A549 treated with CpdA at 1 μM for 4 hours (cell line): Measurements from ENCODE around the gene CYTH3. TPM values are rescaled to one million over a fixed set of nuclear protein-coding genes. Genes with fewer than 3 reads are reported as not detected.

Source experiments
- total RNA-seq: library from RNA; stranded (reverse); fragments of 200-300 nt; extraction: Qiagen RNA extraction; gene quantifications from 5 replicates; pipeline ENCODE4 v1.2.3, GENCODE V29; 2022; ENCODE audit warnings: low read depth

Gene CYTH3, protein sequence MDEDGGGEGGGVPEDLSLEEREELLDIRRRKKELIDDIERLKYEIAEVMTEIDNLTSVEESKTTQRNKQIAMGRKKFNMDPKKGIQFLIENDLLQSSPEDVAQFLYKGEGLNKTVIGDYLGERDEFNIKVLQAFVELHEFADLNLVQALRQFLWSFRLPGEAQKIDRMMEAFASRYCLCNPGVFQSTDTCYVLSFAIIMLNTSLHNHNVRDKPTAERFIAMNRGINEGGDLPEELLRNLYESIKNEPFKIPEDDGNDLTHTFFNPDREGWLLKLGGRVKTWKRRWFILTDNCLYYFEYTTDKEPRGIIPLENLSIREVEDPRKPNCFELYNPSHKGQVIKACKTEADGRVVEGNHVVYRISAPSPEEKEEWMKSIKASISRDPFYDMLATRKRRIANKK
- 19.6 to 23.2 TPM (median 21.4 TPM) in 5 replicates for total RNA-seq

DNA sequence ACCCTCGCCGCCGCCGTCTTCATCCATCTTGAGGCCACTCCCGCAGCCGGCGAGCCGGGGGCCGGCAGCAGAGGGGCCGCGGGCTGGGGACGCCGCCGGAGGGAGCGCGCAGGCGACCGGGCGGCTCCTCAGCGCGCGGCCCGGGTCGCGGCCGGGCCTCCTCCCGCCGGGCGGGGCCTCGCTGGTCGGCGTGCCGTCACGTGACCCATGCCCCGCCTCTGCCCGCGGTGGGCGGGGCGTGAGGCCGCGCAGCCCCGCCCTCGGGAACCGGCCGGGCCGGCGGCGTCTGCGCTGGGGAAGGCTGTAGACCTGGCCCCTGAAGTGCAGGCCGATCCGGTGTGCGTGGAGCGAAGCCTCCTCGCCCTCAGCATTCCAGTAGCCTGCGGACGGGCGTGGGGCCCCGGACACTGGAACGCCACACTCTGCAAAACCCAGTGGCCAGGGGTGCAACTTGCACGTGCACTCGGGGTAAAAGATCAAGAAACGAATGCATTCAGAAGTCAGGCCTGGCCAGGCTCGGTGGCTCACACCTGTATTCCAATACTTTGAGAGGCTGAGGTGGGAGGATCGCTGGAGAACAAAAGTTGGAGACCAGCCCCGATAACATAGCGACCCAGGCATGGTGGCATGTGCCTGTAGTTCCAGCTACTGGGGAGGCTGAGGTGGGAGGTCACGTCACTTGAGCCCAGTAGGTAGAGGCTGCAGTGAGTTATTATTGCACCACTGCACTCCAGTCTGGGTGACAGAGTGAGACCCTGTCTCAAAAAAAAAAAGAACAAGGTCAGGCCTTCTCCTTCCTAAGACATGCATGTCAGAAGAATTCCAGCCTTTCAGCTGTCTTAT lies at the start of gene CYTH3:
TSS of gene CYTH3 (minus strand) at position 144 of the 843 bp plus-strand sequence. CDS start at position 27, 117 bp downstream.

Other genes with a start within 250 kb of the CYTH3 start
- gene ANKRD61, start 241.2 kb downstream of the CYTH3 start, total RNA-seq: 0.38 to 0.90 TPM (median 0.61 TPM) in 5 replicates
- gene EIF2AK1, start 213.4 kb downstream of the CYTH3 start, total RNA-seq: 65.5 to 81.6 TPM (median 74.1 TPM) in 5 replicates
- gene USP42, start 167.7 kb downstream of the CYTH3 start, total RNA-seq: 6.4 to 8.8 TPM (median 7.8 TPM) in 5 replicates
- gene FAM220A, start 76.3 kb upstream of the CYTH3 start, total RNA-seq: 11.6 to 16.9 TPM (median 14.2 TPM) in 5 replicates
- gene RAC1, start 101.9 kb upstream of the CYTH3 start, total RNA-seq: 272 to 394 TPM (median 384 TPM) in 5 replicates
- 20.1 to 27.0 TPM (median 25.1 TPM) in 5 replicates for gene DAGLB, start 175.3 kb upstream of the CYTH3 start, total RNA-seq
- gene KDELR2, start 211.5 kb upstream of the CYTH3 start, total RNA-seq: 124 to 149 TPM (median 146 TPM) in 5 replicates